Fibroblast of the aortic adventitia (primary cell): ENCODE data around the gene OCEL1. TPM values are rescaled to one million over a fixed set of nuclear protein-coding genes. Genes with fewer than 3 reads are reported as not detected.

Source experiments
- DNase-seq: peaks from one replicate; pipeline ENCODE4 v3.0.0-alpha.2; 2010; ENCODE audit warnings: low read depth
- H3K4me3 ChIP-seq: 2 replicates; pipeline ENCODE4 v1.5.1; 2011; ENCODE audit warnings: low read depth, mild to moderate bottlenecking, control low read depth, low read length, moderate library complexity
- CTCF ChIP-seq: IDR thresholded peaks from 2 replicates; pipeline ENCODE4 v1.5.1; 2011; ENCODE audit warnings: mild to moderate bottlenecking, low read length, control low read depth, inconsistent platforms; ENCODE audit not compliant: insufficient read depth
- total RNA-seq: library from RNA; depleted of rRNA; stranded (reverse); fragments of >200 nt; gene quantifications from 2 replicates; pipeline ENCODE4 v1.2.3, GENCODE V29; 2012; ENCODE audit warnings: low replicate concordance

OCEL1 gene
- total RNA-seq, 1 donor = 3.9 TPM

- H3K4me3 ChIP-seq = no peak overlapping the region
- no peak for TF ChIP-seq CTCF
- DNase-seq = no peak
These were observed 49.6 kb downstream of the OCEL1 start for GRCh38 chr19:17275441-17276175.

Other genes starting within 250 kb of the OCEL1 start
- gene CPAMD8, start 199.4 kb upstream of the OCEL1 start, total RNA-seq = 0.18 and 2.5 TPM in 2 replicates
- 0.33 and 5.2 TPM in 2 replicates for gene HAUS8, start 150.8 kb upstream of the OCEL1 start, total RNA-seq
- 58.9 and 103 TPM in 2 replicates for gene MYO9B, start 150.4 kb upstream of the OCEL1 start, total RNA-seq
- gene USE1, start 10.9 kb upstream of the OCEL1 start, total RNA-seq = 23.8 and 27.8 TPM in 2 replicates
- gene NR2F6, start 19.7 kb downstream of the OCEL1 start, total RNA-seq = 23.7 and 27.9 TPM in 2 replicates
- not detected in 2 replicates for gene USHBP1, start 38.5 kb downstream of the OCEL1 start, total RNA-seq
- 59.3 and 72.1 TPM in 2 replicates for gene BABAM1, start 41.2 kb downstream of the OCEL1 start, total RNA-seq
- gene ANKLE1, start 55.7 kb downstream of the OCEL1 start, total RNA-seq = 0.09 and 0.41 TPM in 2 replicates
- 12.5 and 13.3 TPM in 2 replicates for gene ABHD8, start 77.2 kb downstream of the OCEL1 start, total RNA-seq
- gene MRPL34, start 79.6 kb downstream of the OCEL1 start, total RNA-seq = 22.7 and 34.3 TPM in 2 replicates
- gene DDA1, start 83.3 kb downstream of the OCEL1 start, total RNA-seq = 2.9 and 20.2 TPM in 2 replicates
- 3.1 and 6.1 TPM in 2 replicates for gene ANO8, start 108.6 kb downstream of the OCEL1 start, total RNA-seq
- gene GTPBP3, start 111.3 kb downstream of the OCEL1 start, total RNA-seq = 12.1 and 21.1 TPM in 2 replicates
- 0.09 TPM in 1 of 2 replicates, not detected in the other for gene PLVAP, start 151.1 kb downstream of the OCEL1 start, total RNA-seq
- not detected in 2 replicates for gene CCDC194, start 168.0 kb downstream of the OCEL1 start, total RNA-seq
- 9.8 and 48.1 TPM in 2 replicates for gene BST2, start 179.4 kb downstream of the OCEL1 start, total RNA-seq
- 44.7 and 47.5 TPM in 2 replicates for gene MVB12A, start 193.8 kb downstream of the OCEL1 start, total RNA-seq
- not detected in 2 replicates for gene TMEM221, start 222.4 kb downstream of the OCEL1 start, total RNA-seq
- not detected in 2 replicates for gene NXNL1, start 234.7 kb downstream of the OCEL1 start, total RNA-seq
- gene SLC27A1, start 244.3 kb downstream of the OCEL1 start, total RNA-seq = 11.4 and 42.0 TPM in 2 replicates